ENCODE measurements around the gene SLX9. TPM values are rescaled to one million over a fixed set of nuclear protein-coding genes. Genes with fewer than 3 reads are reported as not detected.
A peak's percentile ranks its signal among the peaks of the same experiment; 100 is the strongest.

SLX9 gene
- total and polyA plus RNA-seq, 2 donors (not counting 3 experiments of a cell fraction or from before 2014, with no cell fraction given), result 27.0 to 50.6 TPM

- H2AFZ ChIP-seq (ENCODE audit: low read depth, low read length), result no peak overlapping the region
- ChIA-PET POLR2A (no interaction called here), CTCF (interaction anchor here (0.8 to 1.9 kb wide), 7 partner anchors 10 to 123 kb away, joined by 3 to 11 read pairs (median 5); no protein-coding TSS in a partner anchor)
Measured at GRCh38 chr21:44916965-44917364, 22.9 kb upstream of the SLX9 start.

GRCh38 chr21:44917446-44918106 lies 22.3 kb upstream of the SLX9 start:
- H3K9ac ChIP-seq (replicated peaks; ENCODE audit: extremely low read depth, insufficient read depth, low read length), result no peak overlapping the region
- H3K4me1 ChIP-seq (ENCODE audit: control insufficient read depth, extremely low read depth, insufficient read depth, low read length), result peaks cover 22% of the 10 kb centered on the region
- H3K27ac ChIP-seq (ENCODE audit: insufficient read depth, low read depth, low read length), result no peak overlapping the region
- no peak for TF ChIP-seq JUN (IDR thresholded peaks at IDR 0.05; ENCODE audit: borderline replicate concordance, insufficient read depth, insufficient read length, low read depth)
- no peak for TF ChIP-seq GATA2 (IDR thresholded peaks at IDR 0.05; ENCODE audit: insufficient read depth, insufficient read length, low read depth, low read length)
- TF ChIP-seq EZH2 (IDR thresholded peaks at IDR 0.05; ENCODE audit: borderline replicate concordance, low read depth, low read length, severe bottlenecking), result no peak
- no peak for TF ChIP-seq CTCF (IDR thresholded peaks at IDR 0.05; ENCODE audit: extremely low read depth in 1 of 2, insufficient read depth in 1 of 2, low read depth in 1 of 2, low read length in 2 of 2)
- no peak for TF ChIP-seq FOS (IDR thresholded peaks at IDR 0.05; ENCODE audit: borderline replicate concordance, insufficient read depth, low read length)
- TF ChIP-seq POLR2A (IDR thresholded peaks at IDR 0.05; ENCODE audit: low read depth, low read length), result no peak
- no peak for TF ChIP-seq MAX (IDR thresholded peaks at IDR 0.05; ENCODE audit: insufficient read depth, insufficient read length)
- no peak for TF ChIP-seq MYC (IDR thresholded peaks at IDR 0.05; ENCODE audit: low read depth, low read length)
- no peak for TF ChIP-seq POLR2AphosphoS5 (IDR thresholded peaks at IDR 0.05; ENCODE audit: insufficient read depth, low read depth, low read length)
- no peaks in the 10 kb centered on the region for H3K9me1 ChIP-seq (replicated peaks; ENCODE audit: control insufficient read depth, extremely low read depth, insufficient read depth, low read length)
- no peak overlapping the region for H3K4me2 ChIP-seq (ENCODE audit: insufficient read depth, low read length)
- intact Hi-C loops (cut with micrococcal nuclease), result no loop called here
- no peak overlapping the region for H2AFZ ChIP-seq (ENCODE audit: low read depth, low read length)
- ChIA-PET POLR2A (no interaction called here), CTCF (interaction anchor here (0.8 to 1.9 kb wide), 6 partner anchors 10 to 124 kb away, joined by 3 to 11 read pairs (median 5); no protein-coding TSS in a partner anchor)
- no peak for DNase-seq (ENCODE audit: low read depth, low spot score)
- peaks cover 4 to 5% of the 10 kb centered on the region in 2 experiments for H3K27me3 ChIP-seq (ENCODE audit: control insufficient read depth in 2 of 2, insufficient read depth in 2 of 2, low read length in 2 of 2)
- H3K9me3 ChIP-seq (replicated peaks; ENCODE audit: control insufficient read depth, insufficient read depth, low read length), result no peaks in the 10 kb centered on the region
- no peaks in the 10 kb centered on the region for H3K79me2 ChIP-seq (ENCODE audit: control insufficient read depth, insufficient read depth, low read length)
- dilution Hi-C loops (cut with MboI; ENCODE audit: extremely low pct_ligation_motif_present, low sequenced_read_pairs), result no loop called here
- FAIRE-seq, result no peak
- no peak overlapping the region for H3K4me3 ChIP-seq (replicated peaks in 1 of 3; ENCODE audit: insufficient read depth in 1 of 3, low read depth in 1 of 3, low read length in 3 of 3)
- no peaks in the 10 kb centered on the region for H4K20me1 ChIP-seq (replicated peaks; ENCODE audit: control insufficient read depth, extremely low read depth, insufficient read depth, low read length)
- BruUV-seq (replicated peaks), result no TSS peak
- no peaks in the 10 kb centered on the region for H3K36me3 ChIP-seq (ENCODE audit: control insufficient read depth in 2 of 2, extremely low read depth in 1 of 2, insufficient read depth in 2 of 2, low read length in 2 of 2)

More at GRCh38 chr21:44916965-44917364, 22.9 kb upstream of the SLX9 start:
- H3K27ac ChIP-seq (ENCODE audit: insufficient read depth, low read depth, low read length), result no peak overlapping the region
- no peak overlapping the region for H3K4me3 ChIP-seq (replicated peaks in 1 of 3; ENCODE audit: insufficient read depth in 1 of 3, low read depth in 1 of 3, low read length in 3 of 3)
- BruUV-seq (replicated peaks), result no TSS peak
- H3K9ac ChIP-seq (replicated peaks; ENCODE audit: extremely low read depth, insufficient read depth, low read length), result no peak overlapping the region
- intact Hi-C loops (cut with micrococcal nuclease) (no loop called here), dilution Hi-C loops (cut with MboI; ENCODE audit: extremely low pct_ligation_motif_present, low sequenced_read_pairs) (no loop called here)
- H4K20me1 ChIP-seq (replicated peaks; ENCODE audit: control insufficient read depth, extremely low read depth, insufficient read depth, low read length), result no peaks in the 10 kb centered on the region
- peaks cover 2 to 5% of the 10 kb centered on the region in 2 experiments for H3K27me3 ChIP-seq (ENCODE audit: control insufficient read depth in 2 of 2, insufficient read depth in 2 of 2, low read length in 2 of 2)
- H3K79me2 ChIP-seq (ENCODE audit: control insufficient read depth, insufficient read depth, low read length), result no peaks in the 10 kb centered on the region
- TF ChIP-seq POLR2A (IDR thresholded peaks at IDR 0.05; ENCODE audit: low read depth, low read length) (no peak), FOS (IDR thresholded peaks at IDR 0.05; ENCODE audit: borderline replicate concordance, insufficient read depth, low read length) (peak; percentile 26), GATA2 (IDR thresholded peaks at IDR 0.05; ENCODE audit: insufficient read depth, insufficient read length, low read depth, low read length) (no peak), MAX (IDR thresholded peaks at IDR 0.05; ENCODE audit: insufficient read depth, insufficient read length) (no peak)
- no peak overlapping the region for H3K4me2 ChIP-seq (ENCODE audit: insufficient read depth, low read length)
- H3K36me3 ChIP-seq (ENCODE audit: control insufficient read depth in 2 of 2, extremely low read depth in 1 of 2, insufficient read depth in 2 of 2, low read length in 2 of 2), result no peaks in the 10 kb centered on the region
- DNase-seq (ENCODE audit: low read depth, low spot score) (no peak), FAIRE-seq (peak; percentile 73)
- H3K9me3 ChIP-seq (replicated peaks; ENCODE audit: control insufficient read depth, insufficient read depth, low read length), result no peaks in the 10 kb centered on the region
- H3K9me1 ChIP-seq (replicated peaks; ENCODE audit: control insufficient read depth, extremely low read depth, insufficient read depth, low read length), result no peaks in the 10 kb centered on the region
- peaks cover 22% of the 10 kb centered on the region for H3K4me1 ChIP-seq (ENCODE audit: control insufficient read depth, extremely low read depth, insufficient read depth, low read length)

All from endothelial cell of umbilical vein (primary cell).